Measurements from ENCODE around the gene TULP4. TPM values are rescaled to one million over a fixed set of nuclear protein-coding genes. Genes with fewer than 3 reads are reported as not detected.

Gene TULP4
- total RNA-seq, 4 donors from 2014 or later = 129 to 170 (median 156) TPM

GRCh38 chr6:158413814-158414565, 101.7 kb downstream of the TULP4 start:
- Histone ChIP-seq H3K4me1 (peaks cover 9 to 15% (median 13%) of the 10 kb centered on the region in 4 donors), H3K9me3 (no peaks in the 10 kb centered on the region), H3K4me3 (no peak overlapping the region), H3K27me3 (no peaks in the 10 kb centered on the region), H3K36me3 (peaks cover 0 to 14% (median 10%) of the 10 kb centered on the region in 4 donors), H3K27ac (replicated peaks in 1 of 4) (no peak overlapping the region)
- 86% methylated on average over 5 of the region's 5 CpGs for WGBS
- DNase-seq (ENCODE audit: extremely low spot score) = peak; percentile 75
- intact Hi-C loops (cut with DNase I) = no loop called here
- TF ChIP-seq EP300 (IDR thresholded peaks at IDR 0.05) = no peak

DNA sequence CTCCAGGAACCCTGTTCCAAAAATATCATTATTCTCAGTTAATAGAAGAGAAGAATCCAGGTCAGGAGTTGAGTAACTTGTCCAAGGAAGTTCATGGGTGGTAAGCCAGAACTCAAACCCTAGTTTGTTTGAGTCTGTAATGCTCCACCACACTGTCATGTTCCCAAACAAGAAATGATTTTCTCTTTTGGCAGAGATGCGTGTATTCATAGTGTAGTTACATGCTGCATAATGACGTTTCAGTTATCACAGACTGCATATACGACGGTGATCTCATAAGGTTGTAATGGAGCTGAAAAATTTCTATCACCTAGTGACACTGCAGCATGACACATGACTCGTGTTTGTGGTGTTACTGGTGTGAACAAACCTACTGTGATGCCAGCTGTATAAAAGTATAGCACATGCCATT, 102.6 kb downstream of the TULP4 start:
- peak; percentile 8 for DNase-seq (ENCODE audit: extremely low spot score)

GRCh38 chr6:158415666-158416065, 103.4 kb downstream of the TULP4 start:
- no peaks in the 10 kb centered on the region for H3K9me3 ChIP-seq
- H3K4me3 ChIP-seq = no peak overlapping the region
- TF ChIP-seq CTCF (IDR thresholded peaks at IDR 0.05) (no peak), EP300 (IDR thresholded peaks at IDR 0.05) (no peak), POLR2A (IDR thresholded peaks at IDR 0.05; ENCODE audit: low read depth) (no peak), POLR2AphosphoS5 (IDR thresholded peaks at IDR 0.05) (no peak)
- peaks cover 0 to 14% (median 10%) of the 10 kb centered on the region in 4 donors for H3K36me3 ChIP-seq
- H3K27me3 ChIP-seq = no peaks in the 10 kb centered on the region
- no peaks in the 10 kb centered on the region for H3K4me1 ChIP-seq
- 97% methylated on average over 7 of the region's 7 CpGs for WGBS
- peak; percentile 39 for DNase-seq (ENCODE audit: extremely low spot score)
- H3K27ac ChIP-seq (replicated peaks in 1 of 4) = no peak overlapping the region
- intact Hi-C loops (cut with DNase I) = no loop called here

More for the DNA sequence above, 102.6 kb downstream of the TULP4 start:
- peaks cover under 1 to 6% (median 4%) of the 10 kb centered on the region in 4 donors for H3K4me1 ChIP-seq
- no peak overlapping the region for H3K27ac ChIP-seq (replicated peaks in 1 of 4)
- H3K9me3 ChIP-seq = no peaks in the 10 kb centered on the region
- H3K27me3 ChIP-seq = no peaks in the 10 kb centered on the region
- peaks cover 0 to 14% (median 10%) of the 10 kb centered on the region in 4 donors for H3K36me3 ChIP-seq
- intact Hi-C loops (cut with DNase I) = no loop called here
- WGBS = 77% methylated on average over 5 of the region's 5 CpGs
- no peak overlapping the region for H3K4me3 ChIP-seq
- TF ChIP-seq EP300 (IDR thresholded peaks at IDR 0.05) (no peak), POLR2A (IDR thresholded peaks at IDR 0.05; ENCODE audit: low read depth) (no peak), POLR2AphosphoS5 (IDR thresholded peaks at IDR 0.05) (no peak), CTCF (IDR thresholded peaks at IDR 0.05) (no peak)

DNA sequence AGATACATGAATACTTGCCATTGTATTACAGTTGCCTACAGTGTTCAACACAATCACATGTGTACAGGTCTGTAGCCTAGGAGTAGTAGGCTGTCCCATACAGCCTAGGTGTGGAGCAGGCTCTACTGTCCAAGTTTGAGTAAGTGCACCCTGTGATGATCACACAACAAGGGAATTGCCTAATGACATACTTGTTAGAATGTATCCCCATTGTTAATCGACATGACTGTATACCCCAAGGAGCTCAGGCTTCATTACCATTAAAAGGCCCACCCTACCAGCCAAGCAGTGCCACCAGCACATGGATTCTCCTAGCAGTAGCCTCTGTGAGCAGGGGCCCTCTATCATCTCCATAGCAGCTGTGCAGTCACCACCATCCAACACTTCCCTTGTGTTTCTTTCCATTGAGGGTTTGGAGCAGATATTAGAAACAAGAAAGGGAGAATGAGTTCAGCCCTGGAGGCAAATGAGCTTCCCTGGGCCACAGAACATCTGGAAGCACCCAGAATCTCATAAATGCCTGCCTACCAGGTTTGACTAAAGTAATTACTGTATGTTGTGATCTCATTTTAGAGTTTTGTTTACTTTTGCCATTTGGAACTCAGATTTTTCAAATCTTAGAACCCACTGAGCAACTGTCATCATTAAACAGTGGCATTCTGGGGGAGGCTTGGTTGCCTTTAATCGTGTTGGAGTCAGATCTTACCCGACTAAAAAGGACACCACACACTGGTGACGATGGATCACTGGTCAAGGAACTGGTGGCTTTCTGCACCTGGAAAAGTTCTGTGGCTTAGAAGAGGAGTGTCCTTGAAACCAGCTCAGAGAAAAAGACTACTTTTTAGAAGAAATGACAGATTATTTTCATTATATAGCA, 104.9 kb downstream of the TULP4 start:
- WGBS = 84% methylated on average over 4 of the region's 4 CpGs
- intact Hi-C loops (cut with DNase I) = no loop called here
- Histone ChIP-seq H3K4me3 (no peak overlapping the region), H3K9me3 (no peaks in the 10 kb centered on the region), H3K36me3 (peaks cover 0 to 14% (median 10%) of the 10 kb centered on the region in 4 donors), H3K4me1 (no peaks in the 10 kb centered on the region), H3K27me3 (no peaks in the 10 kb centered on the region), H3K27ac (replicated peaks in 1 of 4) (no peak overlapping the region)
- no peak for TF ChIP-seq POLR2AphosphoS5 (IDR thresholded peaks at IDR 0.05)
- no peak for TF ChIP-seq EP300 (IDR thresholded peaks at IDR 0.05)
- no peak for TF ChIP-seq CTCF (IDR thresholded peaks at IDR 0.05)
- TF ChIP-seq POLR2A (IDR thresholded peaks at IDR 0.05; ENCODE audit: low read depth) = no peak
- peak; percentile 64 for DNase-seq (ENCODE audit: extremely low spot score)

- TF ChIP-seq POLR2A (IDR thresholded peaks at IDR 0.05; ENCODE audit: low read depth) (no peak), POLR2AphosphoS5 (IDR thresholded peaks at IDR 0.05) (no peak), EP300 (IDR thresholded peaks at IDR 0.05) (no peak), CTCF (IDR thresholded peaks at IDR 0.05) (no peak)
- Histone ChIP-seq H3K4me1 (no peaks in the 10 kb centered on the region), H3K36me3 (peaks cover 0 to 14% (median 10%) of the 10 kb centered on the region in 4 donors), H3K9me3 (no peaks in the 10 kb centered on the region), H3K4me3 (no peak overlapping the region), H3K27ac (replicated peaks in 1 of 4) (no peak overlapping the region), H3K27me3 (no peaks in the 10 kb centered on the region)
- peak; percentile 5 for DNase-seq (ENCODE audit: extremely low spot score)
- WGBS = 64% methylated on average over 1 of the region's 1 CpG
- intact Hi-C loops (cut with DNase I) = no loop called here
Measured at GRCh38 chr6:158417760-158418098, 105.5 kb downstream of the TULP4 start.
